ENCODE results near the gene TP53AIP1.

The TP53AIP1 gene

DNA sequence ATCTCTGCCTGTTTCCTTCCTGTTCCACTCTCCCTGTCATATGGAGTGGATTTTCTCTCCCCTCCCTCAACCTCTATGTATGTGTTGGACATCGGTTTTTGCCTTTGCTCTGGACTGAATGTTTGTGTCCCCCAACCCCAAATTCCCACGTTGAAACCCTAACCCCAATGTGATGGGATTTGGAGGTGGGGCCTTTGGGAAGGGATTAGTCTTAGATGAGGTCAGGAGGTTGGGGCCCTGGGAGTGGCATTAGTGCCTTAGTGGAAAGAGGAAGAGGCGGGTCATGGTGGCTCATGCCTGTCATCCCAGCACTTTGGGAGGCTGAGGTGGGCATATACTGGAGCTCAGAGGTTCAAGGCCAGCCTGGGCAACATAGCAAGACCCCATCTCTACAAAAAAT is 11.6 kb downstream of the TP53AIP1 start:
- intact Hi-C loops (cut with DNase I; ENCODE audit: low total_unique reads) = no loop called here
- H3K4me3 ChIP-seq = no peak overlapping the region
- TF ChIP-seq CTCF (IDR thresholded peaks at IDR 0.05) = no peak
- no peaks in the 10 kb centered on the region for H3K4me1 ChIP-seq
- no peak overlapping the region for H3K27ac ChIP-seq
- H3K27me3 ChIP-seq = peaks cover 0 to 27% of the 10 kb centered on the region in 2 donors
- no peaks in the 10 kb centered on the region for H3K36me3 ChIP-seq
- no peaks in the 10 kb centered on the region for H3K9me3 ChIP-seq
- DNase-seq = no peak

GRCh38 chr11:128929991-128930390 is 12.7 kb downstream of the TP53AIP1 start:
- no peaks in the 10 kb centered on the region for H3K36me3 ChIP-seq
- intact Hi-C loops (cut with DNase I; ENCODE audit: low total_unique reads) = no loop called here
- no peak overlapping the region for H3K27ac ChIP-seq
- H3K4me1 ChIP-seq = no peaks in the 10 kb centered on the region
- H3K9me3 ChIP-seq = no peaks in the 10 kb centered on the region
- H3K27me3 ChIP-seq = peaks cover 0 to 27% of the 10 kb centered on the region in 2 donors
- no peak overlapping the region for H3K4me3 ChIP-seq
- no peak for TF ChIP-seq CTCF (IDR thresholded peaks at IDR 0.05)
- DNase-seq = no peak

DNA sequence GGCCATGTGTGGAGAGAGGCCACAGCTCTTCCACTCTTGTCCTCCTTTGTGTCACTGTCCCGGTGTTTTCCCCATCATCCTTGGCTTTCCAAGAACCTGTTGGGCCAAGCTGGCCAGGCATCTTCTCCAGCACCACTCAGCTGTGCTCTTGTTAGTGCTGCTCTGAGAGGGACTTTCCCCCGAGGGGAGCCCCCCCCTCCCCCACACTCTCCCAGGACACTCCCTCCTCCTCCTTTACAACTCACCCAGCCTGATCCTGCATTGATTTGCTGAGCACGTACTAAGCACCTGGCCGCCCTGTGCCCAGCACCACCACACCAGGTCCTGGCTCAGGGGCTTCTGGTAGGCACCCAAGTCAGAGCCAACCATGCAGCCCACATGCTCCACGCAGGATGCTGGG is 13.2 kb downstream of the TP53AIP1 start:
- no peaks in the 10 kb centered on the region for H3K9me3 ChIP-seq
- TF ChIP-seq CTCF (IDR thresholded peaks at IDR 0.05) = no peak
- H3K4me3 ChIP-seq = no peak overlapping the region
- no peaks in the 10 kb centered on the region for H3K36me3 ChIP-seq
- intact Hi-C loops (cut with DNase I; ENCODE audit: low total_unique reads) = no loop called here
- no peaks in the 10 kb centered on the region for H3K4me1 ChIP-seq
- H3K27me3 ChIP-seq = peaks cover 0 to 27% of the 10 kb centered on the region in 2 donors
- peak in 1 of 2 donors; percentile 33 for DNase-seq
- H3K27ac ChIP-seq = no peak overlapping the region

DNA sequence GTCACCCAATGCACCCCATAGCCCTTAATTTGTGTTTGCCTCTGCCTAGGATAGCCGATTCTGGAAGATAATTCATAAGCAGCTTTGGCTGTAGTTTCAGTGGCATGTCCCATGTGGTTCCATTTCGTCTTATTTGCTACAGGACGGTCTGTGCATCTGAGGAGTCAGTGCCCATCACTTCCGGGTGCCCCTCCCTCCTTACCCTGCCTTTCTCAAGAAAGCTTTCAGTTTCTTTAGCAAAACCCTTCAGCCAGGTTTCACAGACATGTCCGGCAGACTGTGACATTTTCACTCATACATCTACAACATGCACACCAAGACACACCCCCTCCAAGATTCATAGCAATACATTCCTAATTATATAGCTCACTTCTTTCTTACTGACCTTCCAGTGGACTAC is 14.3 kb downstream of the TP53AIP1 start:
- Histone ChIP-seq H3K27ac (no peak overlapping the region), H3K27me3 (peaks cover 0 to 23% of the 10 kb centered on the region in 2 donors), H3K4me1 (no peaks in the 10 kb centered on the region), H3K4me3 (no peak overlapping the region), H3K36me3 (no peaks in the 10 kb centered on the region), H3K9me3 (no peaks in the 10 kb centered on the region)
- no peak for DNase-seq
- intact Hi-C loops (cut with DNase I; ENCODE audit: low total_unique reads) = no loop called here
- TF ChIP-seq CTCF (IDR thresholded peaks at IDR 0.05) = no peak

- H3K9me3 ChIP-seq = no peaks in the 10 kb centered on the region
- intact Hi-C loops (cut with DNase I; ENCODE audit: low total_unique reads) = no loop called here
Observed at GRCh38 chr11:128927683-128928336, 14.9 kb downstream of the TP53AIP1 start.

More at GRCh38 chr11:128927683-128928336, 14.9 kb downstream of the TP53AIP1 start:
- Histone ChIP-seq H3K4me1 (no peaks in the 10 kb centered on the region), H3K4me3 (no peak overlapping the region), H3K27ac (no peak overlapping the region), H3K27me3 (peaks cover 0 to 23% of the 10 kb centered on the region in 2 donors), H3K36me3 (no peaks in the 10 kb centered on the region)
- no peak for DNase-seq
- no peak for TF ChIP-seq CTCF (IDR thresholded peaks at IDR 0.05)
